Suppressor macrophage treated with lipopolysaccharide for 1 hour (primary cell): ENCODE results near the gene GSG1L.
A peak's percentile ranks its signal among the peaks of the same experiment; 100 is the strongest.

Experiments used
- DNase-seq, 3 donors: peaks; one replicate each; pipeline ENCODE4 v3.0.0-alpha.2; 2020 to 2022

Gene GSG1L

DNA sequence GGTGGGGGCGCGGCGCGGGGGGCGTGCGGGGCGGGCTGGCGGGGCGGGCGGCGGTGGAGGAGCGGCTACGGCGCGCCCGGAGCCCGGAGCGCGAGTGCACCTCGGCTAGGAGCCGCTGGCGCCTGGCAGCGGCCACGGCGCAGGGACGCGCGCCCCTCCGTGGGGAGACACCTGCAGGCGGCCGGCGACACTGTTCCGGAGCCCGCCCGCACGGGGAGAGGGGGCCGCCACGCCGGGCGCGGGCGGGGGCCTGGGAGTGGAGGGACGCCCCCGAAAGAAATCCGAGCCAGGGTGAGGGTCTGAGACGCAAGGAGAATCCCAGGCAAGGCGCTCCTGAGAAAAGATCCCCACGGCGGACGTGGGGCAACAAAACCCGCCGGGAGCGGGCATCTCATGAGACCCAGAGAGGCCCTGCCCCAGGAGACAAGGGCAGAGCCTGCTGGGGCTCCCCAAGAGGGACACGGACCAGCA, at the start of gene GSG1L:
GSG1L (minus strand) TSS at position 124 of the 471 bp plus-strand sequence. CDS start 290 bp downstream, outside the sequence.
- peak in 1 of 3 donors; percentile 15 for DNase-seq

GRCh38 chr16:28112908-28113307, 49.4 kb upstream of the GSG1L start:
- no peak for DNase-seq

GRCh38 chr16:28110977-28111376, 47.5 kb upstream of the GSG1L start:
- no peak for DNase-seq

DNA sequence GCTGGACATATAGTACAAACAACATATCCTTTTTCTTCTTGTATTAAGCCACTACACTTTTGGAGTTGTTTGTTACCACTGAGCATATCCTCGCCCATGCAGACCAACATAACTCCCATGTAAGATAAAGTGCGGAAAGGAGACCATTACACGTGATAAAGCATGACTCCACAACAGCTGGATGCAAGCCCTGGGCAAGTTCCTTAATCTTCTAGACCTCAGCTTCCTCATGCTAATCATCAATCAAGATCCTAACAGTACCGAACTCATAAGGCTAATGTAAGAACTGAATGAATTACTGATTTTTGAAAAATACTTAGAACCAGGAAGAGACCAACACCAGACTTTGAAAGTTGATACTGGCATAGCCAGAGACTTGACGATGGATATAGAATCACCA, 47.0 kb upstream of the GSG1L start:
- peak; percentile 71 to 86 (median 83) for DNase-seq

DNA sequence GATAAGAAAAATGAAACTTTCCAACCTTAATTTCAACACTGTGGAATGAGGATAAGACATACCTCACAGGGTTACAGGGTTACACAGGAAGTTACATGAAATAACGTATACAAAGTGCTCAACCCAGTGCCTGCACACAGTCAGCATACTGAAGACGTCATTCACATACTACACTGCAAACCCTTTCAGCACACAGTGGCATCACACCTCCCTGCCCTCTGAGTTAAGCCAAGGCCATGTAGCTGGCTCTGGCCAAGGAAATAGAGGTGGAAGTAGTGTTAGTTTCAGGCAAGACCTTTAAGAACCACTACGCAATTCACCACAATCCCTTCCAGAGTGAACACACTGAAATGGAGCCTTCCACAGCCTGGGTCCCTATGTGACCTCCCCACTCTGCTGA, 46.6 kb upstream of the GSG1L start:
- DNase-seq: peak; percentile 39 to 72 (median 39)

GRCh38 chr16:28108590-28109247, 45.2 kb upstream of the GSG1L start:
- peak; percentile 50 to 58 (median 55) for DNase-seq

DNA sequence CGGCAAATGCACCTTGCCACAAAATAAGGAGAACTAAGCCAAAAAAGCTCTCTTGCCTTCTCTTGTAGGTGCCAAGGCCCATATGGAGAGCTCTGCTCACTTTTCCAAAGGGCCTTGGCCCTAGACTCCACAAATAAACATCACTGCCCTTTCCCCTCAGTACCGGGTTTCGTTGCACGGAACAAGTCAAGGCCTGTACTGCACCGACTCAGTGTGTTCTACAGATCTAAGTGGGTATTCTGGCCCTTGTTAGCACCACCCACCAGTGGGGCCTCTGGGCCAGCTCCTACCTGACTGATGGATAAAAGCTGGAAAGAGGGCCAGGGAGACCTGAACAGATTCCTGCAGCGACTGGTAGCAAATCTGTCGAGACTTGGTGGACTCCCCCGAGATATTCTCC, 43.7 kb upstream of the GSG1L start:
- DNase-seq: no peak

- peak in 1 of 3 donors; percentile 16 for DNase-seq
Measured at GRCh38 chr16:28106467-28107215, 43.1 kb upstream of the GSG1L start.

- no peak for DNase-seq
Measured at GRCh38 chr16:28105954-28106353, 42.4 kb upstream of the GSG1L start.

DNA sequence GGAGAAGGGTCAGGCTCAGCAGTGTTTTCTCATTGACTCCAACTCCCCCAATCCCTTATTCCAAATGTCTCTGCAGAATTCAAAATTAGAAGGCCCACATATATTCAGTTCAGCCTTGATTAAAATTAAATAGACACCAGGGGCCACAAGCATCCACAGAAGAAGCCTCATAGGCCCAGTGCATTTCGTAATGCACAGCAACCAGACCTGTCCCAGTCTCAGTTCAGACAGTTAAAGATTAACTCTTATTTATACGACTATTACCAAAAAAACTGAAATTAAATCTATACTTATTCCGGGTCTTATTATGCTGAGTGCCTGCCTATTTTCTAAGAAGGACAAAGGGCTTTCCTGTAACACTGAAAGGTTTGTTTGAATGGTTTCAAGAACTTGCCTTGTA, 41.8 kb upstream of the GSG1L start:
- no peak for DNase-seq

DNA sequence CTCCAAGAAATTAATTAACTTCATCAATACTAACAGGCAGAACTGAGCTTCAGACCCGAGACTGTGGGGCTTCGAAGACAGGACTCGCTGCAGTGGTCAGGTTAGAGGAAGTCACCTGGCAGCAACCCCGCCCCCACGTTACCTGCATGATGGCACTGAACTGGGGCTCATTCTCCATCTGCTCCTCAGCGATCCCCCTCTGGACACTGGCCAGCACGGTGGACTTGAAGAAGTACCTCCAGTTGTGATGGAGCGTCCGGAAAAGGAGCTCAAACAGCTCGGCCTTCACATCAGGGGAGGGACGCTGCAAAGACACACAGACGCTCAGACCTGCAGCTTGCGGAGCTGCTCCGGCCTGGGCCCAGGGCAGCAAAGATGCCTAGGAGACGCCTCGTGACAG, 40.9 kb upstream of the GSG1L start:
- DNase-seq: no peak

DNA sequence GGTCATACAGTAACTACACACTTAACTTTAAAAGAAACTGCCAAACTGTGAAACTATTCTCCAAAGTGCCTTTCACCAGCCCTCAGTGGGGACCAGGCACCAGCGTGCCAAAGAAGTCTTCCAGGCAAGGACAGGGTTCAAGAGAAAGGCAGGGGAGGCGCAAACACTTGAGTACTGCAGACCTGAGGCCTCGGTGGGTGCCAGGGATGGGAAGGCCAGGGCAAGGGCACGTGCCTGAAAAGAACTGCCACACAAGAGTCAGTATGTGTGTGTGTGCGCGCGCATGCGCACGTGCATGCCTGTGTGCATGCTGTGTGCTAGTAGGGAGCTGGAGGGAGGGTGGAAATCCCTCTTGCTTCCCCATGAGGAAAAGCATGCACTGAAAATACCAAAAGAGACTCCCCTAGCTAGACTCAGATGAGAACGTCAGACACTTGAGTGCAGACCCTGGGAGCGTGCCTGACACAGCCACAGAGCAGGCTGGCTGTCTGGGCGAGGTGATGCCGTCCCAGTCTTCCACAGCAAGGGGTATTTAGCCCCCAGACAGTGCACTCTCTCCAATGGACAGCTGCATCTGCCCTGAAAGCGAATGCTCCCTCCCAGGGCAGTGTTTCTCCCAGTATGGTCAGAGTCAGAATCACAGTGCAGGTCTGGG, 40.1 kb upstream of the GSG1L start:
- DNase-seq: no peak

DNA sequence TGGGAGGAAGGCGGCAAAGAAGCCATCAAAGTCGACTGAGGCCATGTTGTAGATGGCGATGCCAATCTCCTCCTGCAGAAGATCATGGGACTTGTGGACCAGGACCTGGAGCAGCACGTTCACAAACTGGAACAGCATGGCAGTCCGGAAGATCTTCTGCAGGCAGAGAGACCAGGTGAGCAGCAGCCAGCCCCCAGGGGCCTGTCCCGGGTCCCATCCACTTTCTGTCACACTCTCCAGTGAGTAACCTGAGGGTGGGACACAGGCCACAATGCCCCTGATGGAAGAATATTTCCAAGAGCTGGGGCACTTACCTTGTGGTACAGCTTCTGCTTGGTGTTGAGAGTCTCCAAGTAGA, 38.0 kb upstream of the GSG1L start:
- no peak for DNase-seq

GRCh38 chr16:28100810-28101532, 37.5 kb upstream of the GSG1L start:
- no peak for DNase-seq

- no peak for DNase-seq
Measured at GRCh38 chr16:28098959-28099945, 35.7 kb upstream of the GSG1L start.

DNA sequence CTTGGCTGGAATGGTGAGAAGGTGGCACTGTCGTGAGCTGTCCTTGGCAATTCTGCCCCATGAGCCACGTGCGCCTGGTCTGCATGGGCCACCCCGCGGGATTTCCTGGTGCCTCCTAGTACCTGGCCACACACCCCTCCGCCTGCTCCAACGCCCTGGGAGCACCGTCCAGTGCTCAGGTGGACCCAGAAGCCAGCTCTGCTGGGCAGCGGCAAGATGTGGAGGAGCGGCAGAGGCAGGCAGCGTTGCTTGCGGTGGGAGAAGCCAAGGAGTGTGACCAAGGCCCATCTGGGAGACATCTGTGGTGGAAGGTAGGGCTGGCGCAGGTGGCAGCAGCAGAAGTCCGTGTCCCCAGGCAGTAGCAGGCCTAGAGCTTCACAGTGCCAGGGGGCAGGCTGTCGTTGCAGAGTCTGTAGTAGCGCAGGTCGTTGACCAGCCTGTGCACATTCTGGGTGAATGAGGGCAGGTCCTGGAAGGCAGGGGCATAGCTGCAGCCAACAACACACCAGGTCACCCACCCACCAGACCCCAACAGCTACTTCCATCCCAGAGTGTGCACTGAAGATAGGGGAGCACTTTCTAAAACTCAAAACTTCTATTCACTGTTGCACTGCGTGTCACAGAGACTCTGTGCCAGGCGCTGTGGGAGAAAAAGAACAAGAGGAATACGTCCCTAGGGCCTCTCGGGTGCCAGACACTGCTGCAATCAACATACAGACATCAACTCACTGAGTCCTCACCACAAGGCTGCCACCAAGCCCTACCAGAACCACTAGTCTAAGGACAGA, 34.9 kb upstream of the GSG1L start:
- DNase-seq: no peak

- DNase-seq: no peak
Measured at GRCh38 chr16:28096983-28097899, 33.7 kb upstream of the GSG1L start.

DNA sequence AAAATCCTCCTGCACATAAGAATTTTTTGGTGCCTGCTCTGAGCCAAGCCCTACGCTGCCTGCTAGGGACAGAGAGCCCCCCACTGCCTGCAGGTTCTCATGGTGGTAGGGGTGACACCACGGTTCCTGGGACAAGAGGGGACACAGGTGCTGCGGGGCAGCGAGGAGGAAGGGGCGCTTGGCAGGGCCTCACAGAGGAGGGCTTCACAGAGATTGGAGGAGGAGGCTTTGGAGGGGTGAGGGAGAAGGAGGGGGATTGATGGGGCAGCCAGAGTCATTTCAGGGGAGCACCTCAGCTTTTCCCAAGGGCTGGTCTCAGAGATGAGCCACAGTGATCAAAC, 29.8 kb upstream of the GSG1L start:
- DNase-seq: no peak

DNA sequence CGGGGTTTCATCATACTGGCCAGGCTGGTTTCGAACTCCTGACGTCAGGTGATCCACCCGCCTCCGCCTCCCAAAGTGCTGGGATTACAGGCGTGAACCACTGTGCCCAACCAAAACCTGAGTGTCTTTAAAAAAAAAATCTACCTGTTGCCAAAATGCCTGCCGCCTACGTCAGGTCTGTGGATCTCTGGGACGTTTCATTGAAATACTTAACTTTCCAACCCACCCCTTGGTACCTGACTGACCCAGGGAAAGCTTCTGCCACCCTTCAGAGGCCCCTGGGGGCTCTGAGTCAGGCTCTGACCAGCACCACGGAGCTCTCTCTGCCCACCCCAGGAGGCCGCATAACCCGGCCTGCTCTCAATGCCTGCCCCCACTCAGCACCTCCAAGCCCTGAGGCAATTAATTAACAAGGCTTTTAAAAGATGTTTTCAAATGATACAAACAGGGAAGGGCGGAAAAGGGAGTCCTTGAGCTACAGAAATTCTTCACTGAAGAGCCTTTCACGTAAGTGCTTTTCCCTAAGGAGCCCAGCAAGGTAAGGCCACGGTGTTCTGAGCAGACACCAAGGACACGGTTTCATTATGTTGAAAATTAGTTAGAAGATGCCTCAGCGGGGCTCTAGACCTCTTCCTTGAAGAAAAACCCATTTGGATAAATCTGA, 29.3 kb upstream of the GSG1L start:
- no peak for DNase-seq

GRCh38 chr16:28091656-28092055, 28.1 kb upstream of the GSG1L start:
- DNase-seq: no peak
